OCI-LY7 (cell line): ENCODE results near the gene MAPK14. TPM values are rescaled to one million over a fixed set of nuclear protein-coding genes. Genes with fewer than 3 reads are reported as not detected.

Experiments
- BruUV-seq: library from RNA; stranded (reverse); fragments of 400-500 nt; replicated peaks from 2 replicates; lab custom pipeline; 2021; lab: Mats Ljungman, UMichigan
- CTCF ChIA-PET: fragments of 300-600 bp; sonication (Branson Sonifier 250); formaldehyde crosslinking; loops from one replicate; lab custom pipeline; 2022; ENCODE audit warnings: antibody characterized with exemption; ENCODE audit not compliant: unreplicated experiment; lab: Charles Lee
- POLR2A ChIA-PET: fragments of 300-600 bp; sonication (Branson Sonifier 250); formaldehyde crosslinking; loops from one replicate; lab custom pipeline; 2022; ENCODE audit warnings: antibody characterized with exemption; lab: Charles Lee
- DNase-seq: peaks from one replicate; pipeline ENCODE4 v3.0.0-alpha.2; 2015; ENCODE audit warnings: low spot score
- H2AFZ ChIP-seq: fragments of 200-600 bp; sonication (generic), shearing (Covaris generic); 2 replicates; pipeline ENCODE4 v1.6.1; 2014; ENCODE audit warnings: mild to moderate bottlenecking, antibody characterized with exemption, low read length, moderate library complexity
- H3K27ac ChIP-seq: fragments of 200-600 bp; sonication (generic); 2 replicates; pipeline ENCODE4 v1.5.1; 2014; ENCODE audit warnings: mixed run types, low read depth, mild to moderate bottlenecking, moderate library complexity, low read length, inconsistent platforms; ENCODE audit not compliant: poor library complexity, severe bottlenecking
- H3K36me3 ChIP-seq: fragments of 200-600 bp; sonication (generic); 2 replicates; pipeline ENCODE4 v1.6.1; 2014; ENCODE audit warnings: mild to moderate bottlenecking, antibody characterized with exemption, low read length, moderate library complexity, mixed read lengths; ENCODE audit not compliant: insufficient read depth
- H3K4me1 ChIP-seq: fragments of 200-600 bp; sonication (generic); 2 replicates; pipeline ENCODE4 v1.5.1; 2014; ENCODE audit warnings: mild to moderate bottlenecking, low read length; ENCODE audit not compliant: insufficient read depth, poor library complexity, severe bottlenecking
- H3K4me2 ChIP-seq: fragments of 200-600 bp; sonication (generic); 2 replicates; pipeline ENCODE4 v1.6.1; 2014; ENCODE audit warnings: mild to moderate bottlenecking, low read length
- H3K4me3 ChIP-seq: fragments of 200-600 bp; sonication (generic); 2 replicates; pipeline ENCODE4 v1.5.1; 2014; ENCODE audit warnings: mild to moderate bottlenecking, low read depth, low read length; ENCODE audit not compliant: poor library complexity, severe bottlenecking
- H3K79me2 ChIP-seq: fragments of 200-600 bp; sonication (generic); 2 replicates; pipeline ENCODE4 v1.6.1; 2016; ENCODE audit warnings: low read depth, mild to moderate bottlenecking, low read length, moderate library complexity, mixed read lengths; ENCODE audit not compliant: insufficient read depth
- H3K9me2 ChIP-seq: fragments of 200-600 bp; sonication (generic); 2 replicates; pipeline ENCODE4 v1.6.1; 2016; ENCODE audit warnings: mild to moderate bottlenecking, low read length, mixed read lengths; ENCODE audit not compliant: insufficient read depth
- H3K9me3 ChIP-seq: fragments of 200-600 bp; sonication (generic); 2 replicates; pipeline ENCODE4 v1.6.1; 2014; ENCODE audit warnings: mild to moderate bottlenecking, mixed run types, low read length, mixed read lengths
- H4K20me1 ChIP-seq: fragments of 200-600 bp; sonication (generic); 2 replicates; pipeline ENCODE4 v1.6.1; 2014; ENCODE audit warnings: mild to moderate bottlenecking, antibody characterized with exemption, low read length, moderate library complexity, mixed read lengths; ENCODE audit not compliant: insufficient read depth
- CTCF ChIP-seq: fragments of 200-600 bp; sonication (generic); conservative IDR thresholded peaks from 2 replicates; pipeline ENCODE4 v1.5.1; 2014; ENCODE audit warnings: mild to moderate bottlenecking, antibody characterized with exemption, low read length, moderate library complexity, mixed read lengths
- EZH2phosphoT487 ChIP-seq: fragments of 200-600 bp; sonication (generic); IDR thresholded peaks from 2 replicates; pipeline ENCODE4 v1.6.1; 2018; ENCODE audit warnings: low read depth, borderline replicate concordance, mild to moderate bottlenecking, mixed run types, antibody characterized with exemption, low read length, moderate library complexity, mixed read lengths
- intact Hi-C: fragments of 100-400 bp; cut with micrococcal nuclease; formaldehyde crosslinking; loops from one replicate; pipeline ENCODE4 v1.10.0; 2022; ENCODE audit not compliant: unreplicated experiment
- total RNA-seq, 2 experiments: library from RNA; depleted of rRNA in 1 of 2; stranded (reverse); fragments of >200 nt in 1 of 2; shearing (Covaris generic) in 1 of 2; gene quantifications; 2 replicates each; pipeline ENCODE4 v1.2.3, GENCODE V29; 2014 to 2022

MAPK14 gene
- total RNA-seq, 2 experiments from 2014 or later = 38.7 to 43.1 TPM

GRCh38 chr6:36147294-36147693 is 119.7 kb downstream of the MAPK14 start:
- no peaks in the 10 kb centered on the region for H4K20me1 ChIP-seq
- no peaks in the 10 kb centered on the region for H3K9me3 ChIP-seq
- no peak overlapping the region for H2AFZ ChIP-seq
- H3K4me3 ChIP-seq = no peak overlapping the region
- no peaks in the 10 kb centered on the region for H3K4me1 ChIP-seq
- H3K79me2 ChIP-seq = no peaks in the 10 kb centered on the region
- DNase-seq = no peak
- no peaks in the 10 kb centered on the region for H3K36me3 ChIP-seq
- no peak overlapping the region for H3K4me2 ChIP-seq
- intact Hi-C loops = no loop called here
- no peaks in the 10 kb centered on the region for H3K9me2 ChIP-seq
- BruUV-seq = no TSS peak
- no peak for TF ChIP-seq EZH2phosphoT487
- no peak for TF ChIP-seq CTCF
- CTCF ChIA-PET = no interaction called here
- no peak overlapping the region for H3K27ac ChIP-seq
- POLR2A ChIA-PET = interaction anchor here (0.6 kb wide), 1 partner anchor 784 kb away, joined by 5 read pairs; no protein-coding TSS in a partner anchor

GRCh38 chr6:36149476-36149875 is 121.9 kb downstream of the MAPK14 start:
- H2AFZ ChIP-seq = no peak overlapping the region
- no peak overlapping the region for H3K4me3 ChIP-seq
- DNase-seq = no peak
- CTCF ChIA-PET = no interaction called here
- H3K27ac ChIP-seq = no peak overlapping the region
- TF ChIP-seq CTCF = no peak
- no peak for TF ChIP-seq EZH2phosphoT487
- no TSS peak for BruUV-seq
- H4K20me1 ChIP-seq = no peaks in the 10 kb centered on the region
- POLR2A ChIA-PET = interaction anchor here (1.0 kb wide), 1 partner anchor 9 kb away, joined by 3 read pairs; no protein-coding TSS in a partner anchor
- no peaks in the 10 kb centered on the region for H3K9me3 ChIP-seq
- intact Hi-C loops = no loop called here
- no peaks in the 10 kb centered on the region for H3K36me3 ChIP-seq
- H3K79me2 ChIP-seq = no peaks in the 10 kb centered on the region
- H3K9me2 ChIP-seq = no peaks in the 10 kb centered on the region
- no peak overlapping the region for H3K4me2 ChIP-seq
- no peaks in the 10 kb centered on the region for H3K4me1 ChIP-seq

- Histone ChIP-seq H3K4me1 (no peaks in the 10 kb centered on the region), H2AFZ (no peak overlapping the region), H3K9me2 (no peaks in the 10 kb centered on the region), H3K9me3 (peaks cover under 1% of the 10 kb centered on the region; the same call in 1 of the 2 replicates), H3K4me3 (no peak overlapping the region), H4K20me1 (no peaks in the 10 kb centered on the region), H3K79me2 (no peaks in the 10 kb centered on the region), H3K36me3 (no peaks in the 10 kb centered on the region), H3K27ac (no peak overlapping the region), H3K4me2 (no peak overlapping the region)
- POLR2A ChIA-PET = interaction anchor here (0.7 to 1.0 kb wide), 2 partner anchors 10 to 29 kb away, joined by 3 read pairs; no protein-coding TSS in a partner anchor
- CTCF ChIA-PET = no interaction called here
- no peak for DNase-seq
- TF ChIP-seq CTCF (no peak), EZH2phosphoT487 (no peak)
- intact Hi-C loops = no loop called here
- no TSS peak for BruUV-seq
These were observed 122.7 kb downstream of the MAPK14 start for GRCh38 chr6:36150283-36150682.
